OCI-LY1 (cell line): ENCODE data around the gene PIKFYVE.

Source experiments
- EZH2 ChIP-seq: fragments of 200-600 bp; sonication (generic), shearing (Covaris generic); IDR thresholded peaks from 2 replicates; pipeline ENCODE4 v1.8.0; 2017; ENCODE audit warnings: borderline replicate concordance, mixed run types, mild to moderate bottlenecking, antibody characterized with exemption, low read length, moderate library complexity, mixed read lengths
- TF ChIP-seq, protein P1 (sequence below): fragments of 200-600 bp; sonication (generic), shearing (Covaris generic); IDR thresholded peaks from 2 replicates; pipeline ENCODE4 v1.5.1; 2017; ENCODE audit warnings: mild to moderate bottlenecking, antibody characterized with exemption, low read length, moderate library complexity, mixed read lengths

DNA sequence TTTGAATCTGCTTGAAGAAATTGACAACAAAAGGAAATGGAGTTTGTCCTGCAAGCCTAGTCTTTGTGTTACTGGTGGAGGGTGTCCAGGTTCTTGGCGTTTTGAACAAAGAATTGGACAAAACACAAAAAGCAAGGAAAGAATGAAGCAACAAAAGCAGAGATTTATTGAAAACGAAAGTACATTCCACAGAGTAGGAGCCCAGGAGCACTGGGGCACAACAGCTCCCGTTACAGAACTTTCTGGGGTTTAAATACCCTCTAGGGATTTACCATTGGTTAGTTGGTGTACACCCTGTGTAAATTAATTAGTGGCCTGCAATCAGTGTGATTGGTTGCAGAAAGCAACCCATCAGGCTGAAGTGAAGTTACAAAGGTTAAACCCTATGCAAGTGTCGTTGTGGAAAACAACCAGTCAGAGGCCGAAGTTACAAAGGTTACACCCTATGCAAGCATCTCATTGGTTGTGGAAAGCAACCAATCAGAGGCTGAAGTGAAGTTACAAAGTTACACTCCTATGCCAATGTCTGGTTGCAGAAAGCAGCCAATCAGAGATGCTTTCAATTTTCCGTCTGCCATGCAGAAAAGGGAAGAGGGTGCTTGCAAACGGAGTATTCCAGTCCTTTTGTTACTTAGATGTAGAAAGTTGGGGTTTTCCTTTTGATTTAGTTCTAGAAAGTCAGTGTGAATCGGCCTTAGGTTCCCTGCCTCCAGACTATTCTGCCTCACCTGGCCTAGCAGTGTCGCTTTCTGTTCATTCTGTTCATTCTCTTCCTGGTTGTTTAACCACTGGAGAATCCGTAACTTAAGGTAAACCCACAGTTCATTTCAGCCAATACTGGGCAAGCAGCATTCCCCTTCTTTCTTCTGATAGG is 92.9 kb downstream of the PIKFYVE start:
- TF ChIP-seq, protein P1, sequence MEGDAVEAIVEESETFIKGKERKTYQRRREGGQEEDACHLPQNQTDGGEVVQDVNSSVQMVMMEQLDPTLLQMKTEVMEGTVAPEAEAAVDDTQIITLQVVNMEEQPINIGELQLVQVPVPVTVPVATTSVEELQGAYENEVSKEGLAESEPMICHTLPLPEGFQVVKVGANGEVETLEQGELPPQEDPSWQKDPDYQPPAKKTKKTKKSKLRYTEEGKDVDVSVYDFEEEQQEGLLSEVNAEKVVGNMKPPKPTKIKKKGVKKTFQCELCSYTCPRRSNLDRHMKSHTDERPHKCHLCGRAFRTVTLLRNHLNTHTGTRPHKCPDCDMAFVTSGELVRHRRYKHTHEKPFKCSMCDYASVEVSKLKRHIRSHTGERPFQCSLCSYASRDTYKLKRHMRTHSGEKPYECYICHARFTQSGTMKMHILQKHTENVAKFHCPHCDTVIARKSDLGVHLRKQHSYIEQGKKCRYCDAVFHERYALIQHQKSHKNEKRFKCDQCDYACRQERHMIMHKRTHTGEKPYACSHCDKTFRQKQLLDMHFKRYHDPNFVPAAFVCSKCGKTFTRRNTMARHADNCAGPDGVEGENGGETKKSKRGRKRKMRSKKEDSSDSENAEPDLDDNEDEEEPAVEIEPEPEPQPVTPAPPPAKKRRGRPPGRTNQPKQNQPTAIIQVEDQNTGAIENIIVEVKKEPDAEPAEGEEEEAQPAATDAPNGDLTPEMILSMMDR, result no peak
- no peak for TF ChIP-seq EZH2
